Activated CD8-positive, alpha-beta memory T cell treated with anti-CD3 and anti-CD28 coated beads for 24 hours (primary cell): ENCODE results near the gene ZNF407.

Experiments
- DNase-seq: peaks from one replicate; pipeline ENCODE4 v3.0.0-alpha.2; 2020

Gene ZNF407

DNA sequence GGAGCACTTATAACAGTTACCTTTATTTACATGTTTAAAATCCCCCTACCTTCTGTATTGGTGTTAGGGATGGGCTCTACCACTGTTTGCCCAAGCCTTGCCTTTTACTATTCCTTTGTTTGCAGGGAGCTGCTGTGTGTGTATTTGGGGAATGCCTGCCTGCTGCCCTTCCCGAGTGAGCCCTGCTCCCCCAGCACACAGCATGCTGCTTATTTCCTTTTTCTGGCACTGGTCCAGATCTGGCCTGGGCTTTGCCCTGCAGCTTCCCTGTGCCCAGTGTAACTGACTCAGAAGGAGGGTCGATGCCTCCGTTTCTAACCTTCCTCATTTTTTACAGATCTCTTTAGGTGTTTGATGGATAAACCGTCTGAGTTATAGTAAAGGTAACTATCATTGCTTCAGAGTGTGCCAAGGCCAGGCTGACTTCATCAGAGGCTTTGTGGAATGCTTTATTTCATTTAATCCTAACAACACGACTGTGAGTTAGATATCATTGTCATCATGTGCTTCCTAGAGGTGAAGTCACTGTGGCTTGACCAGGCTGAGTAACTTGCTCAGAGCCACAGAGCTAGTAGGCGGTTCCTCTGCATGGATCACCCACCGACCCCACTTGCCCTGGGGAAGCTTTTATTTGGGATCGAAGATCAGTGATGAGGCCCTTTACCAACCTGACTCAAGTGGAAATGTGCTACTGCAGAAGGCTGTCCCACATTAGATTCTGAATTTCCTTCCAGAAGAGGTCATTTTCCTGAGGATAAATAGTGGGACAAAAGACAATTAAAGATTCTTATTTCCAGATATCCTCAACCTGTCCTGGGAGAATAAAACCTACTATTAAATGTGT lies 238.8 kb downstream of the ZNF407 start:
- no peak for DNase-seq

GRCh38 chr18:74840492-74841167 lies 243.0 kb downstream of the ZNF407 start:
- DNase-seq = no peak

DNA sequence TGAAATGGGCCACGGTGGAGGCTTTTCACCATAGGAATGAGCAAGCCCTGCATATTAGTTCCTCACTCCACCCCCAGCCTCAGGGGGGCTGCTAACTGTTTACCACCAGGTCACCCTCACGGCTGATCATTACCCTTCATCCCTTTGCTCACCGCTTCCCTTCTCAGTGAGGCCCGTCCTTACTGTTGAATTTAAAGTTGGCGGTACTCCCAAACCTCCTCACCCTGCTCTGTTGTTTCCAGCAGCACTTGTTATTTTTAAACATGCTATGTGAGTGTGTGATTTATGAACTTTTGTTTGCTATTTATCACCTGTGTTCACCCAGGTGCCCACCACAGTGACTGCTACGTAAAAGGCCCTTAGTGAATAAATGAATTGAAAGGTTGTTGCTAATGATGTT lies 243.6 kb downstream of the ZNF407 start:
- no peak for DNase-seq

- DNase-seq = no peak
Measured at GRCh38 chr18:74849301-74849700, 251.6 kb downstream of the ZNF407 start.

DNA sequence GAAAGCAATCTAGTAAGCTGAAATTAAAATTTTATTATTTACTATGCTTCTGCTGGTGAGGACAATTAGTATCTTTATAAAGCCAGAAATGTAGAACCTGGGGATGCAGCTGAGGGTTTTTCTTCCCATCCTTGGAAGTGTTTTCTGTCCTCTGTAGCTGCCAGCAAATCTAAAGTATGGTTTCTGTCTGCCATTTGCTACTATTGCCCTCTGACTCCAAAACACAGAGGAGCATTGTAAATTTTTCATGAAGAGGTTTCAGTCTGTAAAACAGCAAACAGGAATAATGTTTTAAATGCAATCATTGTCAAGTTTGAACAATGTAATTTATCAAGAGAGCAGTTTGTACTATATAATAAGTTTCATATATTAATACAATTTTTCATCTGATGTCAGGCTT lies 258.8 kb downstream of the ZNF407 start:
- no peak for DNase-seq

GRCh38 chr18:74856928-74857327 lies 259.3 kb downstream of the ZNF407 start:
- DNase-seq = no peak

DNA sequence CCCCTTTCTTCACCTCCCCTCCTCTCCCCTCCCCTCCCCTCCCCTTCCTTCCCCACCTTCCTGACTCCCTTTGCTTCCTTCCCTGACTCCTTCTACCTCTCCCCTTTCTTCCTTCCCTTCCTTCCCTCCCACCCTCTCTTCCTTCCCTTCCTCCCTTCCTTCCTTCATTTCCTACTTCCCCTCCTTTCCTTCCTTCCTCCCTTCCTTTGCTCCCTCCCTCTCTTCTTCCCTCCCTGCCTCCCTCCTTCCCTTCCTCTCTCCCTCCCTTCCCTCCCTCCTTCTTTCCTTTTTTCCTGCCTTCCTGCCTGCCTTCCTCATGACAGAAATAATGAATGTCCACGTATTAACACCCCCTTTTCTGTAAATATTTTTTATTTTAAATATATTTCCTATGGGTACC lies 260.2 kb downstream of the ZNF407 start:
- no peak for DNase-seq

DNA sequence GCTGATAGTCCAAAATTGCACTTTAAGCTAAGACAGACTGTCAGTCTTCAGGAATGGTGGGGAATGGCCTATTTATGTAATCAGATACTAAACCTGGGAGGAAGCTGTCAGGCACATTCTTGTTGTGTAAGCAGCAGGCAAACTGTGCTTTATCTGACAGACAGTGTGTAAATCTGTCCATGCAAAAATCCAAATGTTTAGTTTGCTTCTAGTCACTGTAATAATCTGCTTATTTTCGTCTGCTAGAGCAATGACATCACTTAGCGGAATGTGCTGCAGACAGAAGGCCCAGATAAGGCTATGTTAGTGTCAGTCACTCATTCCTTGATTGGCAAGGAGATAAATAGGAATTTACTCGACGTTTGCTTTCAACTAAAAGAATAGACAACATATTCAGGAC lies 263.5 kb downstream of the ZNF407 start:
- no peak for DNase-seq

DNA sequence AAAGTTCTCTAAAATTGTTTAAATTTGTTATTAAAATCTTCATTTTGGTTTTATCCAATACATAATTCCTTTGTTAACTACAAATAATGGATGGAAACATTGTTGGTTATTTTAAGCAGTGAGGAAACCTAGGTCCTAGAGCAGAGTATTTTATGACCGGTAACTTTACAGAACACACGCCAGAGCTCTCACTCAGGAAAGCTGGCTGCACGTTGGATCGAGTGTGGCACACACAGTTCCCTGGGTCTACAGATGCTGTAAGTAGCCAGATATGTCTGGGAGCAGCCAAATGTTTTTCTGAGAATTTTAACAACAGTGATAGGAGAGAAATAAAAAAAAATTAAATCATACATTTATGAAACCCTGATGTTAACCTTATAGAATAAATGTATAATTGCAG lies 264.4 kb downstream of the ZNF407 start:
- no peak for DNase-seq

DNA sequence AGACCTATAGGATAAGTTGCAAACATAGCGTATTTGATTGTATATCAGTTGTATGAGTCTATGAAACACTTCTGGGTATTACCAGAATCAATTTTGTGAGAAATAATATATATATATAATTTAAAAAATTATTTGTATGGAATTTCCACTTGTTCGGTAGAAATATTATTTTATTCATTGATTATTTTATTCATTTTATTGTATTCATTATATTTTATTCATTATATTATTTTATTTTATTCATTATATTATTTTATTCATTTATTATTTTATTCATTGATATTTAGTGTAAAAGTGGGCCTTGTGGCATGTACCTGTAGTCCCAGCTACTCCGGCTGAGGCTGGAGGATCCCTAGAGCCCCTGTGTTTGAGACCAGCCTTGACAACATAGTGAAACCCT lies 268.9 kb downstream of the ZNF407 start:
- DNase-seq = no peak

DNA sequence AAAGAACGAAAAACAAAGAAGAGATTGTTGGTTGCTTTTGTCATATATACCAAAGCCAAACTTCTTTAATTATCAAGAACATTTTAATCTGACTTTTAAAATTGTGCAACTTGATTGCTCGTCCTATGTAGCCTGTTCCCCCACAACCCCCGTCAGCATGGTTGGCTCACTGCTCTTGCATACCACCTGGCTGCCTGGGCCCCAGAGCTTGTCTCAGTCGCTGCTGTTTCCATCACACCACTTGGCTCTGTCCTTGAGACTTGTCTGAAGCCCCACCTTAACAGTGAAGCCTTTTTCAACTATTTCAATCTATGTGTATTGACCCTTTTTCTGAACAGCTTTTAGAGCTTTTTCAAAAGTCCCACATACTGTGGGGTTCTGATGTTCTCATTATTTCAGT lies 270.8 kb downstream of the ZNF407 start:
- no peak for DNase-seq

DNA sequence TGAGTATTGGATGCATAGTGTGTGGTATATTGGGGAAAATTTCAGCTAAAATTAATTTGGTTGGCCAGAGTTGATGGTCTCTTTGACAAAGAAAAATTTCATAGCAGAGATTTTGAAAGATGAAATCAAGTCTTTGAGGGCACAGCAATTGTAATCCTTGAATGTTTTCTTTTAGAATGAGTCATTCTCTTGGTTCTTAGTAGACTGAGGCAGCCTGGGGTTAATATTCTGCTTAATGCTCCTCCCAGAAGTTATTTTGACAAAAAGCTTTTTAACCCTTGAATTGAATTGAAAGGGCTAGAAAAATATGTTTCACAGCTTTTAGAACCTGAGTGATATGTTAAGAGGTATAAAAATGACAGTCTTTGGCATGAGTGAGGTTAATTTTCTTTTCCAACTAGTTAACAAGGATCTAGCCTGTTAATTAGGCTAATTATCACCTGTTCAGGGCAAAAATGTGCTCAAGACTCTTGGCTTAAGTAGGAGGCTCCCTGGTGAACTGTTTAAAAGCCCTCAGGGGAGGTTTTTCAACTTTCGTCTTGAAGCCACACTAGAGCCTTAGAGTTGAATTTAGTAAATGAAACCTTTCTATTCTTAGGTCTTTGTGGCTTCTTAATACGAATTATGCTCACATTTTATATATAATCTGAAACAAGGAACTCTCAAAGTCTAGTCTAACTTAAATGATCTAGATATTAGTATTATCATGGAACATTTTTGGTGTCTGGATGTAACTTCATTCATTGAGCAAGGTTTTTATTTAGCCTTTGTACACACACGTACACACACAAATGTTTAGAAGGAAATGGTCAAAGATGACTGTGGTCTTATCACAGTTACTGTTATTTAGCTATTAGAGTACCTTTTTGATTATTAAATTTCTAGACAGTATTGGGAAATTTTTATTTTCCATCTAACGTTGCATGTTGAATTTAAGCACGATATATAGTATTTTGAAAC lies 272.5 kb downstream of the ZNF407 start:
- DNase-seq = no peak

GRCh38 chr18:74870950-74871349 lies 273.3 kb downstream of the ZNF407 start:
- no peak for DNase-seq

DNA sequence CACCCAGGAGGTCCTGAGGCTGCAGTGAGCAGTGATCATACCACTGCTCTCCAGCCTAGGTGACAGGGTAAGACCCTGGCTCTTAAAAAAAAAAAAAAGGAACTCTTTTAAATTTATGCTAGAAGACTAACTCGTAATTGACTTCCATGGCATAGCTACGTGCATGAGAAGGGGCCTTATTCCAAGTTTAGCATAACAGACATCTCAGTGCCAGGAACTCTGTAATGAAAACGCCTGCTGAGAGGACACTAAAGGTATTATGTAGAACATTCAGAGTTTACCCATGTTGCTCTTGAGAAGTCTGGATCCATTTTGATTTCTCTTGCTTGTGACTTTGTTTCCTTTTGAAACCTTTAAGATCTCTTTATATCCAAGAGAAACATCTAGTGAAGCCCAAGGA lies 276.0 kb downstream of the ZNF407 start:
- DNase-seq = no peak

DNA sequence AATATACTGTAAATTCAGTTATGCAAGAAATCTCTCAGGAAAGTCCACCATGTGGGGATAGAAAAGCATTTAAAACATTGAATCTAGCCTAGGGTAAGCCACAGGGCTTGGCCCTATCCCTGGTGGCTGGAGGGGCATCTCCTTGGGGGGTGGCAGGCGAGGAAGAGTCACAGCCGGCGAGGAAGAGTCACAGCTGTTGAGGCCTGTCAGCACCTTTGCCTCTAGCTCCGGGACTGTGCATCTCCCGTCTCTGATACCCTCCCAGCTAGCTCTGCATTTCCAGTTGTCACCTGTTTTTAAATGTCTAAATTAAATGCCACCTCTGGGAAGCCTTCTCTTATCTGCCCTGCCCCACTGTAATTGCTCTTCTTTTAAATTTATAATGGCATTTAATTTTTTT lies 276.7 kb downstream of the ZNF407 start:
- DNase-seq = no peak

DNA sequence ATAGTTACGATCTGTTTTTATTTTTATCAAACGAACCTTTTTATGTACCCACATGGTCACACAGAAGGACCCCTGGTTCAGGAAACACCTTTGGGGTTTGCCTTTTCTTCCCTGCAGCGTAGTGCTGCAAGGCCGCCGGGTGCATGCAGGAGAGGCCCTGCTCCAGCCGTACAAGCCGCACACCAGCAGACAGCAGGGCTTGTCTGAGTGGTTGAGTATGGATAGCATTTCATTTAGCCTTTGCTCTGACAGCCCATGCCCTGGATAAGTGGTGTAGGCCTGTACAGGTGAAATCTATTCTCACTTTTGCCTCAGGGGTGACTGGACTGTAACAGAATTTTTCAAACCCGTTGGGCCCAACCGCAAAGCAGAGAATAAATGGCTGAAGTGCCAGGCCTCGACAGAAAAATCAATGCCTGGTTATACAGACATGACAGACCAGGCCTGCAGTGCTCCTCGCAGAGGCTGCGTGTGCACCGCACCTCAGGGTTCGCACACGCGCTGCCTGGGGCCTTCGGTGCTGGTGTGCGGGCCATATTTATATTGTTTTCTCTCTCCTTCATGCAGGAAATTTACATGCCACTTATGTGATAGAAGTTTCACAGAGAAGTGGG lies 279.1 kb downstream of the ZNF407 start:
- DNase-seq = no peak

DNA sequence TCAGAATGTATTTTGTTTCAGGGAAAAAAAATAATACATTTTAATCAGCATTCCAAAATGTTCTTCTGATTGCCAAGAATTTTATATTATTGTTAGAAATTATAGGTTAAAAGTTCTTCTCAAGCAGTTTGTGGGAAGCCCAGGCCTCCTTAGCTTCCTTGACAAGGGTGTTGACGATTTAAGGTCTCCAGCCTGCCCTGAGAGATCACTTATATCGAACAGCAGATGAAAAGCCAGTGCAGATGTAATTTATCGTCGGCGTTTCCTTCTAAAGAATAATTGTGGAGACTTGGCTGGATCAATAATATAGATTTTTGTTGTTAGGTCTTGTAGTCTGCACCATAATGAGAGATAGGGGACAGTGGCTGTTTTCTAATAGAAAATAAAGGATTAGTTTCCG lies 280.6 kb downstream of the ZNF407 start:
- DNase-seq = no peak

- DNase-seq = no peak
Measured at GRCh38 chr18:74880706-74881278, 283.1 kb downstream of the ZNF407 start.

DNA sequence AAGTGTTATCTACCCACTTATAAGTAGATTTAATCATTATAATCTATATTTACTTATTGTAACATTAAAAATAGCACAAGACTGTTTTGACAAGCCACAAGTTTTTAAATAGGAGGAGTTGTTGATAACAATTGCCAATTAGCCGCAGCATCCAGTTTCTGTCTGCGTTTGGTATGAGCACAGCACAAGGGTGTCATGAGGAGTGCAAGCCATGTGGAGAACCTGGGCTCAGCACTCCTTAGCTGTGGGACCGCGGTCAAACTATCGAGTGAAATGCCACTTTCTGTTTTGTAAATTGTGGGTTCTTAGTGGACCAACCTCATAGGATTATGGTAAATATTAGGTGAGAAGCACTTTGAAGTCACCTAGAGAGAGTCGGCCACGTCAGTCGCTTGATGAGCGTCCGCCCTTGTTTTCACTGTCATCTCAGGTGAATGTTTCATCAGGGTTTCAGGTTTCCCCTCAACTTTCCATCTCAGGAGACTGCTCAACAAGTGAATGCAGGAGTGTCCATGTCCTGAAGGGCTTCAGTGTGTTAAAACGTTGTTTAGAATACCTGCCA lies 294.5 kb downstream of the ZNF407 start:
- no peak for DNase-seq

DNA sequence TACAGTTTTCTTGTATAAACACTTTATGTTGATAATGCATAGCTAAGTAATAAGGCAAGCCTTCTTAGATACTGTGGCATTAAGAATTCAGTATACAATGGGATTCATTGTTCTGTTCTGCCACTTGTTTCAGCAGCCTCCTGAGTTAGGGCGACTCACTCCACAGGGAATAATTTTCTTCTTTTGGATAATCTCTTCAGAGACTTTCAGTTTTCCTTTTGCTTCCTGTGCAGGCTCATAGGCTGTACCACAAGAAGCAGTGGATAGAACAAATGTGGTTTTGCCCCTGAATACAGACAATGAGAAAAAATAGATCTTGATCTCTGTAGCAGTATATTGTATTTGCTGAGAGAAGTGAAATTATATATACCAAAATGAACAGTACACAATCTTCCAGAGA lies 298.0 kb downstream of the ZNF407 start:
- DNase-seq = no peak

DNA sequence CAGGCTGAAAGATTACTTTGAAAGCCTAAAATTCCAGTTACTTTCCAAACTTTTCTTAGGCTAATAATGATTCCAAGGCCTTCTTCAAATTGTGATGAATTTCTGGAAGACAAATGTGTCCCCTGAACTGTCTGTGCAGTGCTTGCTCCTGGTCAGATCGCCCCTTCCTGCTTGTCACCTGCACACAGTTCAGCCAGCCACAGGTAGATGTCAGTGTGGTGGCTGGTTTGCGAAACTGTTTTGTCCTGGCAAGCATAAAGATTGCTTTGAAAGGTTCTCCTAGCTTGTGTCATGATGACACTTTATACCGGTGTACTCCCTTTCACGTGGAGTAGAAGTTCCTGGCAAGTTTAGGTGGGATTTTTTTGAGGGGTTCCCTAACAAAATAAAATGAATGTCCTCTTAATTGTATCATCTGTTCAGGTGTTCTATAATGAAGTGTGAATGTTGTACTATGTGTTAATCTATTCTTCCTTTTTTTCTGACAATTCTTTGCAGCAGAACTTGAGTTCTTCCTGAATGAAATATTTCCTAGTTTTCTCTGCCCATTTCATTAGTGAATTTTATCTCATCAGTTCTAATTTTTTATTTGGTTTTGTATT lies 298.8 kb downstream of the ZNF407 start:
- peak; percentile 59 for DNase-seq
